GM21515 (cell line): ENCODE measurements around the gene MACROD1.
"Not testable (repeated sequence)": the region's sequence is repeated elsewhere in the genome, so short reads cannot be mapped to it uniquely, and the experiment has no call there.

Experiments
- ATAC-seq: cut with Tn5 transposase; IDR thresholded peaks from one replicate; pipeline ENCODE4 v1.9.1; 2021; ENCODE audit not compliant: unreplicated experiment

MACROD1 gene

DNA sequence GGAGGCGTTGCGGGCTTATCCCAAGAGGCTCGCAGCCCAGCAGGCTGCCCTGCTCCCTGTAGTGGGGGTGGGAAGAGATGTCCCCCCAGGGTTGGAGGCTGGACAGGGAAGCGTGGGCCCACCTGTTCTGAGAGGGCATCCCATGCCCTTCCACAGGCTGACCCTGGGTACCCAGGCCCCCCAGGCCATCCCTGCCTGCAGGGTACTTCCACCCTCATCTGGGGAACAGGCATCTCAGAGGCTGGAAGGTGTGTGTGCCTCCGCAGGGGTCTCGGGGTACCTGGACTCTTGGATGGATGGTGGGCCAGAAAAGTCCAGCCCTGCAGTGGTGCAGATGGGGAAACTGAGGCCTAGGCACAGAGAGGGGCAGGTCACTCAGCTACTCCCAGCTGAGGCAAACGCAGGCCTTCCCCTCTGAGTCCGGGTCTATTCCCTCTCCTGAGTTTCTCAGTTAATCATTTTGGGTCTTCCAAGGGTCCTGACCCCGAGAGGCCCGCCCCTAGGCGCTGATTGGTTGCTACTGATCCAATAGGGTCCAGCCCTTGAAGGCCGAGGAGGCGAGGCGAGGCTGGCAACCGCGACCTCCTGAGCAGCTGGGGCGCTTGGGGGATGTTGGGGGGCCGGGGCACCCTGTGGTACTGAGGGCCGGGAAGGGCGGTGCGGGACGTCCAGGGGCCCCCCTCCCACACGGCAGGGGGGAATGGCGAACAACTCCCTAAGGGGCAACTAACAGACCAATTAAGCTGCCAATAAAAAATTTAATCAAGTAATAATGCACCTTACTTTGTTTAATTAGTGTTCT, 106.4 kb downstream of the MACROD1 start:
- no peak for ATAC-seq

DNA sequence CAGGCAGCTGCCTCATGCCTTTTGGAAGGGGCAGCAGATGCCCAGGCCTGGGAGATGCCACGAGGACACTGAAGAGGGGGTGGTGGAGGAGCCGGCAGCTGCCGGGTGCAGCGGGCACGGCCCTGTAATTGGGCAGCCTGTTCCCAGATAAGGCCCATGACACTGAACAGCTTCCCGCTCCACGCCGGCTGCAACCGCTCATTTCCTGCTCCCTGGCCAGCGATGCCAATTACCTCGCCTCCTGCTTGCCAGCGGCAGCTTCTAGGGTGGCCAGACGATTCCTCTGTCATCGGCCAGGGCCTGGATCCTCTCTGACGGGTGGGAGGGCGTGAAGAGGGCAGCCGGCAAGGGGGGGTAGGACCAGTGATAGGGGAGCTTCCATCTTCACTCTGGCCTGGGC, 107.4 kb downstream of the MACROD1 start:
- ATAC-seq, result no peak

DNA sequence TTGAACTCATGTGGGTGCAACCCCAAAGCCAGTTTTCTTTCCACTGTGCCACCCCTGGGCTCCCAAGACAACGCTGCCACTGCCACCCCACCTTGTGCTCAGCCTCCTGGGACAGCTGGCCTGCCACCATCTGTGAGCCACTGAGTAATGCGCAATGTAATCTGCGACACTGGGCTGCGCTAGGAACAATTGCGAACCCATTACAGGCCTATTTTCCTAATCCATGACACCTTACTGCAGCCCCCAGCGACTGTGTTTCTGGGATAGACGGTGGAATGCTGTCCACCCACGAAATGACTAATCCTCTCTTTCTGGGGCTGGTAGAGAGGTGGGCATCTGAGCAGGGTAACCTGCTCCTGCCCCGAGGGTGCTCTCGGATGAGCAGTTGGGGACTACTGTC, 108.0 kb downstream of the MACROD1 start:
- ATAC-seq, result no peak

DNA sequence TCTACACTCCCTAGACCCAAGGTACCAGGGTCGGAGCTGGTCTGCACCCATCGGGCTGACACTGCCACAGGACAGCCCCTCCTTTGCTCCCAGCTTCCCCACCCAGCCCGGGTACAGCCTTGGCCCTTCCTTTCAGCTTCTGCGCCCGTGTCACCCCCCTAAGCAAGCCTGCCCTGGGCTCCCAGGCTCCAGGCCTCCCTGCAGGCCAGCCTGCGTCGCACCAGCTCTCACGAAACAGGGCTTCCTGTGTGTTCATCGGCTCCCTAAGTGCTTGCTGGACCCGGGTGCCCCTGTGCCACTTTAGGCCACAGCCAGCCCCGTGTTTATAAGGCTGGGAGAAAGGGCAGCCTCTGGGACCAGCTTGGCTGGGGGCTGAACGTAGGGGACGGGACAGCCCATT, 109.1 kb downstream of the MACROD1 start:
- ATAC-seq, result no peak

- no peak for ATAC-seq
Observed at GRCh38 chr11:64056213-64056785, 109.6 kb downstream of the MACROD1 start.

GRCh38 chr11:64055077-64055476, 110.8 kb downstream of the MACROD1 start:
- no peak for ATAC-seq

DNA sequence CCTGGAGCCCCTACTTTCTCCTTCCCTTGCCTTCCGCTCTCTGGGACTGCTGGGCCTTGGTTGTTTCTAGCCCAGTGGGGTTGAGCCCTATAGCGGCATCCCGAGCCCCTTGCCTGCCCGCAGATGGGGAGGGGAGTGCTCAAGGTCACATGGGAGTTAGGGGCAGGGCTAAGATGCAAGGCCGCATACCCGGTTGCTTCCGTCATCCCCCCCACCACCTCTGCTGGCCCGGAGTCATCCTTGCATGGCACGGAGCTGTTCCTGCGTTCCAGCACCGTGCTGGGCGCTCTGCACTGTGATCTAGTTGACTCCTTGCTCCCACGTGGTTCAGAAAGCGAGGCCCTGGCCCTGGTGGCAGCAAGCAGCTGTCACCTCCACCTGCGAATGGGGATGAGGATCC, 112.2 kb downstream of the MACROD1 start:
- no peak for ATAC-seq

- no peak for ATAC-seq
Observed at GRCh38 chr11:64052938-64053622, 112.8 kb downstream of the MACROD1 start.

GRCh38 chr11:64052436-64052835, 113.5 kb downstream of the MACROD1 start:
- ATAC-seq, result no peak

DNA sequence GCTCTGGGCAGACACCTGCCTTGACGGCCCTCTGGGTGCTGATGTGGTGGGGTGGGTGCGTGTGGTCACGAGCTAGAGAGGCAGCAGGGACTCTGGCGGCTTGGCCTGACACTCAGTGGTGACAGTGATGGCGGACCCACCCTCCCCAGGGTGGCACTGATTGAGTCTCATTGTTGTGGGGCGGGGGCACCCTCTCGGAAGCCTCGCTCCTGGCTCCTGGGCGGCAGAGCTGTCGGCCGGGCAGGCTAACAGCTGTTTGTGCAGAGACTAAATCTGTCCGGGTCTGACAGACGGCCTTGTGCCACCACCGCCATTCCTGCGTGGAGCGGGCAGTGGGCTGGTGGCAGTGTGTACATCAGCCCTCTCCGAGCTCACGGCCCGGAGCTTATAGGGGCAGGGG, 114.6 kb downstream of the MACROD1 start:
- ATAC-seq, result no peak

GRCh38 chr11:64049509-64049908, 116.4 kb downstream of the MACROD1 start:
- ATAC-seq, result no peak

DNA sequence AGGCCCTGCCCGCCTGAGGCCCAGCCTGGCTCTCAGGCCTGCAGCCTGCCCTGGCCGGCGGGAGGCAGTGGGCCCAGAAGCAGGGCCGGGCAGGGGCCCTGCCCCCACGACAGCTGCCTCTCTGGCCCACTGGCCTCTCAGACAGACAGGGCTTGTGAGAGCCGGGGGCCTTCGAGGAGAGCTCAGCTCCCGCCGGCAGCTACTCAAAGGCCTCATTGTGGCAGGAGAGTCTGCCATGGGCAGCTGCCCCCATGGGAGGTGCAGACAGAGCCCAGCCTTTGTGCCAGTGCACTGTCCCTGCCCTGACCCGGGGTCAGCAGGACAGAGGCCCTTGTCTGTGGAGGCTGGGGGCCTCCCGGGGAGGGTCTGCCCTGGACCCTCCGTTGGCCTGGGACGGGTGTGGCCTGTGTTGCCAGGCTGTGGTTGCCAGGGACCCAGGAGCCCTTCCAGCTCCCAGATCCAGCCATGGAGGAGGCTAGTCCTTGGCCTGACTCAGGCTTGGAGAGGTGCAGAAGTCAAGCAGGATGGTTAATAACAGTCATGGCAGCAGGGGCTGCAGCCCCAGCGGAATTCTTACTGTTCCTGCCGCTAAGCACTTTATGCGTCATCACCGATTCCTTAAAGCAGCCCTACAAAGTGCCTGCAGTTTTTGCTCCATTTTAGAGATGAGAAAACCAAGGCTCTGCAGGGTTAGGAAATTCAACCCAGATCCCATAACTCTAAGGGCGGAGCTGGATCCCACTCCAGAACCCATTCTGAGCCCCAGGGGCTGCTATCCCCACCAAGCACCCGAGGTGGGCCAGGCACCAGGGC, 117.7 kb downstream of the MACROD1 start:
- ATAC-seq, result no peak

DNA sequence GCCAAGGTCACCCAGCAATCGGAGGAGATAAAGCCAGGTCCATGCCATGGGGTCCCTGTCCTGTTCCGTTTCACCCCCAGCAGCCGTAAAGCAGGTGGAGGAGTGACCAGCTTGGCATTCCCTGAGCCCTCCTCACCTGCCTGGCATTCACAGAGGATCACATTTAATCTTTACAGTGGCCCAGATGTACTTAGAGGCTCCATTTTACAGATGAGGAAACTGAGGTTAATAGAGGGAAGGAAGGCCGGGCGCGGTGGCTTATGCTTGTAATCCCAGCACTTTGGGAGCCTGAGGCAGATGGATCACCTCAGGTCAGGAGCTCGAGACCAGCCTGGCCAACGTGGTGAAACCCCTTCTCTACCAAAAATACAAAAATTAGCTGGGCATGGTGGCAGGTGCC, 118.5 kb downstream of the MACROD1 start:
- ATAC-seq, result not testable (repeated sequence)

DNA sequence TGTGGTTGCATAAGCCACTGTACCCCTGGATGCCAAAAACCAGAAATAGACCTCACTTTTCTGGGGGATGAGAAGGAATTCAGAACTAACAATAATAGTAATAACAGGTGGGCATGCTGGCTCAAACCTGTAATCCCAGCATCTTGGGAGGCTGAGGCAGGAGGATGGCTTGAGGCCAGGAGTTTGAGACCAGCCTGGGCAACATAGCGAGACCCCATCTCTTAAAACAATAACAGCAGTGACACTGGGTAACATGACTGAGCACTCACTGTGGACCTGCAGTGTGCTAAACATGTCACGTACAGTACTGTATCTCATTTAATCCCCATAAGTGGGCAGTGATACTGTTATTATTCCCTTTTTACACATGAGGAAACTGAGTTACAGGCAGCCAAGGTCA, 120.2 kb downstream of the MACROD1 start:
- no peak for ATAC-seq

GRCh38 chr11:64044730-64045393, 121.1 kb downstream of the MACROD1 start:
- no peak for ATAC-seq

GRCh38 chr11:64043545-64043944, 122.4 kb downstream of the MACROD1 start:
- ATAC-seq, result no peak

DNA sequence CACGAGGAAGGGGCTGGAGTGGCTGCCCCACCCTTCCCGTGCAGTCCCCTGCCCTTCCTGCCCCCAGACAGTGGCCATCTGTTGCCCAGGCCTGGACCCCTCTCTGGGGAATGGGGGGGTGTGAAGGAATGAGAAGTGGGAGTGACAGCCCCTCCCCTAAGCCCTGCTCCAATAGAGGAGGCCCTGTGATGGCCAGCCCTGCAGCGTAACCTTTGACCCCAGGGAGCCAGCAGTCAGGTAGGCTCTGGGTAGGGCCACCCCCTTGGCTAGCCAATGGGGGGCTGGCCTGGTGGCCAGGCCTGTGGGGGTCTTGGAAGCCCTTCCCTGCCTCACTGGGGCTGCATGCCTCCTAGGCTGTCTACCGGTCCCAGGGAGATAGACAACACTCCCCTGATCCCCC, 123.6 kb downstream of the MACROD1 start:
- ATAC-seq, result no peak

DNA sequence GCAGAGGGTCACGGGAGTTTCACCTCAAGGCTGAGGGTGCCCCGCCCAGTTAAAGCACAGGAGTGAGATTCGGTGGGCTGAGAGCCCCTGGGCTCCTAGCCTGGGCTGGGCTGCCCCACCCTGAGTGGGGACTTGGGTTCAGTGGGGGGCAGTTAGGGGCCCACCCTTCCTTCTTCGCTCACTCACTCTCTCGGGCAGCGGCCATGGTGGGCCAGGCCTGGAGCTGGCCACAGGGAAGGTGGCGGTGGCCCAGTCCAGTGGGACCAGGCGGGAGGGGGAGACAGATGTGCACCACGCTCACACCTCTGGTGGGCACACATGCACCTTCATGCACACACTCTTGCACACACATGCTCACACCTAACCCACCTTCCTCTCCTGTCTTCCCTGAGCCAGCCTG, 124.1 kb downstream of the MACROD1 start:
- no peak for ATAC-seq

- no peak for ATAC-seq
Observed at GRCh38 chr11:64040684-64041322, 125.1 kb downstream of the MACROD1 start.

GRCh38 chr11:64039012-64039665, 126.8 kb downstream of the MACROD1 start:
- no peak for ATAC-seq
